Measurements from ENCODE around the gene TAF1.

GRCh38 chrX:71475785-71476540 is 109.8 kb downstream of the TAF1 start:
- no peak for TF ChIP-seq CTCF (IDR thresholded peaks at IDR 0.05; ENCODE audit: low read length)
- no peak for TF ChIP-seq EZH2 (IDR thresholded peaks at IDR 0.05; ENCODE audit: borderline replicate concordance, low read length)

Data from OCI-LY1 (cell line).